MM.1S (cell line): ENCODE data around the gene CCNA2.

Source experiments
- EZH2phosphoT487 ChIP-seq: fragments of 300-600 bp; sonication (generic); IDR thresholded peaks from 2 replicates; pipeline ENCODE4 v1.6.1; 2018; ENCODE audit warnings: antibody characterized with exemption, low read length
- TF ChIP-seq, protein P1 (sequence below): fragments of 300-600 bp; sonication (generic); IDR thresholded peaks from 2 replicates; pipeline ENCODE4 v1.5.1; 2016; ENCODE audit warnings: antibody characterized with exemption, low read length, mixed read lengths

DNA sequence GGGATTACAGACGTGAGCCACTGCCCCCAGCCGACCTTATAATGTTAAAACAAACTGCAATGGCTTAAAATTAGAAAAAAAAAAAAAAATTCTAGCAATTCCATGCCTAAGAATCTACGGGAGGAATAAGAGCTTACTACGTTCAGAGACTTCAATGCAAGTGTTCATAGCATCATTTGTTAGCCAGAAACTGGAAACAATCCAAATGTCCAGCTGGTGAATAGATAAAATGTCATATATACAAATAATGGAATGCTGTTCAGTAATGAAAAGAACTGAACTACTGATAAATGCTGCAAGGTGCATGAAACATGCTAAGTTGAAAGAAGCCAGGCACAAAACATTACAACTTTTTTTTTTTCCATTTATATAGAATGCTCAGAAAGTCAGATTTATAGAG, 17.3 kb downstream of the CCNA2 start:
- no peak for TF ChIP-seq EZH2phosphoT487
- TF ChIP-seq, protein P1, sequence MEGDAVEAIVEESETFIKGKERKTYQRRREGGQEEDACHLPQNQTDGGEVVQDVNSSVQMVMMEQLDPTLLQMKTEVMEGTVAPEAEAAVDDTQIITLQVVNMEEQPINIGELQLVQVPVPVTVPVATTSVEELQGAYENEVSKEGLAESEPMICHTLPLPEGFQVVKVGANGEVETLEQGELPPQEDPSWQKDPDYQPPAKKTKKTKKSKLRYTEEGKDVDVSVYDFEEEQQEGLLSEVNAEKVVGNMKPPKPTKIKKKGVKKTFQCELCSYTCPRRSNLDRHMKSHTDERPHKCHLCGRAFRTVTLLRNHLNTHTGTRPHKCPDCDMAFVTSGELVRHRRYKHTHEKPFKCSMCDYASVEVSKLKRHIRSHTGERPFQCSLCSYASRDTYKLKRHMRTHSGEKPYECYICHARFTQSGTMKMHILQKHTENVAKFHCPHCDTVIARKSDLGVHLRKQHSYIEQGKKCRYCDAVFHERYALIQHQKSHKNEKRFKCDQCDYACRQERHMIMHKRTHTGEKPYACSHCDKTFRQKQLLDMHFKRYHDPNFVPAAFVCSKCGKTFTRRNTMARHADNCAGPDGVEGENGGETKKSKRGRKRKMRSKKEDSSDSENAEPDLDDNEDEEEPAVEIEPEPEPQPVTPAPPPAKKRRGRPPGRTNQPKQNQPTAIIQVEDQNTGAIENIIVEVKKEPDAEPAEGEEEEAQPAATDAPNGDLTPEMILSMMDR, result no peak
